Erythroblast (primary cell): ENCODE results near the gene CDC5L.

Experiments used
- GATA1 ChIP-seq: IDR thresholded peaks from 2 replicates; pipeline ENCODE4 v1.6.1; 2011; ENCODE audit warnings: low read depth, mild to moderate bottlenecking, control low read depth, low read length, moderate library complexity
- POLR2A ChIP-seq: IDR thresholded peaks from 2 replicates; pipeline ENCODE4 v1.6.1; 2011; ENCODE audit warnings: mild to moderate bottlenecking, low read length

DNA sequence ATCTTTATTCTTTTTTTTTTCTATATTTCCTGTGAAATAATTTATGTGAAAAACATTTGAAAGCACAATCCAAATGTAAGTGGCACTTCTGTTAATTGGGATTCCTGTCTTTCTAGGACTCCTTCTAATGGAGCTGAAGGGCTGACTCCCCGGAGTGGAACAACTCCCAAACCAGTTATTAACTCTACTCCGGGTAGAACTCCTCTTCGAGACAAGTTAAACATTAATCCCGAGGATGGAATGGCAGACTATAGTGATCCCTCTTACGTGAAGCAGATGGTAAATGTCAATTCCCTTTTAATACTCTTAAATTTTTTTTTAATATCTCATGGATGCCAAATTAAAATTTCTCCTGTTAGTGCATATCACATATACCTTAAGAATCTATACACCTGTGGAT lies 35.0 kb downstream of the CDC5L start:
- TF ChIP-seq POLR2A (no peak), GATA1 (no peak)
